ENCODE measurements around the gene RPS15. TPM values are rescaled to one million over a fixed set of nuclear protein-coding genes. Genes with fewer than 3 reads are reported as not detected.

Gene RPS15
- total and polyA plus RNA-seq, 2 of the 13 experiments (the other 11 are each of a cell fraction or from before 2014, with no cell fraction given) = 695 to 1,411 TPM

DNA sequence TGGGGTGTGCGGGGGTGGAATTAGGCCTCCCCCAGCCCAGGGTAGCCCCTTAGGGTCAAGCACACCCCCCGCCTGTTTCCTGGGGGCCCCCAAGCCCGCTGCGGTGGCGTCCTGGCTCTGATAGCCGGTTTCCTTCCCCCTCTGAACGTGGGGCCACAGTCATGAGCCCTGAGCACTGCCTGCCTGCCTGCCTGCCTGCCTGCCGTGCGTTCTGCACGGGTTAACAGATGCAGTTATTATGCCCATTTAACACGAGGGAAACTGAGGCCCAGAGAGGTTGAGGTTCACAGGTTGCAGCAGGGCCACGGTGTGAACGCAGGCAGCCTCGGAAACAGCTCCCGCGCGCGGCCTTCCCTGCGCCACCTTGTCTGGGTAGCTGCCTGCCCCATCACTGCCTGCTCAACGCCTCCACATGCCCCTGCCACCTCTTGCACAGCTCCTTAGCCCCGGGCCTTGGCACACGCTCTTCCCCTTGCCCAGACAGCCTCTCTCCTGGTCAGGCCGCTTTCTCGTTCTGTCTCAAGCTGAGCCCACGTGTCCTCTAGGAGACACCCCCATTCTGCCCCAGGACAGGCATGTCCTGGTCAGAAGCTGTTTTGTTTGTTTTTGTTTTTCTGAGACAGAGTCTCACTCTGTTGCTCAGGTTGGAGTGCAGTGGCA is 35.7 kb upstream of the RPS15 start (continued):
- TF ChIP-seq, protein P1, sequence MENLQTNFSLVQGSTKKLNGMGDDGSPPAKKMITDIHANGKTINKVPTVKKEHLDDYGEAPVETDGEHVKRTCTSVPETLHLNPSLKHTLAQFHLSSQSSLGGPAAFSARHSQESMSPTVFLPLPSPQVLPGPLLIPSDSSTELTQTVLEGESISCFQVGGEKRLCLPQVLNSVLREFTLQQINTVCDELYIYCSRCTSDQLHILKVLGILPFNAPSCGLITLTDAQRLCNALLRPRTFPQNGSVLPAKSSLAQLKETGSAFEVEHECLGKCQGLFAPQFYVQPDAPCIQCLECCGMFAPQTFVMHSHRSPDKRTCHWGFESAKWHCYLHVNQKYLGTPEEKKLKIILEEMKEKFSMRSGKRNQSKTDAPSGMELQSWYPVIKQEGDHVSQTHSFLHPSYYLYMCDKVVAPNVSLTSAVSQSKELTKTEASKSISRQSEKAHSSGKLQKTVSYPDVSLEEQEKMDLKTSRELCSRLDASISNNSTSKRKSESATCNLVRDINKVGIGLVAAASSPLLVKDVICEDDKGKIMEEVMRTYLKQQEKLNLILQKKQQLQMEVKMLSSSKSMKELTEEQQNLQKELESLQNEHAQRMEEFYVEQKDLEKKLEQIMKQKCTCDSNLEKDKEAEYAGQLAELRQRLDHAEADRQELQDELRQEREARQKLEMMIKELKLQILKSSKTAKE (CRISPR knock-in tag; IDR thresholded peaks at IDR 0.05; ENCODE audit: borderline replicate concordance) = no peak
- TF ChIP-seq, protein P2, sequence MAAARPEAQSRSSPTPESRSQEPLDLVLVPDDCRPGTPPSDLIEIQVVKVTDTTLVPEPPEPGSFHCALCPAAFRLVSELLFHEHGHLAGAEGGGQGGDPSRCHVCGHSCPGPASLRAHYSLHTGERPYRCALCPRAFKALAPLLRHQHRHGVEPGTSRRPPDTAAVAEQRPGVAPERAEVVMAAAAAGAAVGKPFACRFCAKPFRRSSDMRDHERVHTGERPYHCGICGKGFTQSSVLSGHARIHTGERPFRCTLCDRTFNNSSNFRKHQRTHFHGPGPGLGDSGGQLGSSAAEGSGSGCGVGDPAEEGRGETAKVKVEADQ (CRISPR knock-in tag; IDR thresholded peaks at IDR 0.05; ENCODE audit: borderline replicate concordance) = peak; percentile 52; the same call in 1 of the 2 replicates
- TF ChIP-seq SIX1 (CRISPR knock-in tag; IDR thresholded peaks at IDR 0.05; ENCODE audit: borderline replicate concordance) = no peak
- TF ChIP-seq ZNF274 (CRISPR knock-in tag; IDR thresholded peaks at IDR 0.05) = no peak
- TF ChIP-seq ZNF879 (CRISPR knock-in tag; IDR thresholded peaks at IDR 0.05) = no peak
- no peak for TF ChIP-seq NBN (conservative IDR thresholded peaks at IDR 0.05)
- TF ChIP-seq, protein P3, sequence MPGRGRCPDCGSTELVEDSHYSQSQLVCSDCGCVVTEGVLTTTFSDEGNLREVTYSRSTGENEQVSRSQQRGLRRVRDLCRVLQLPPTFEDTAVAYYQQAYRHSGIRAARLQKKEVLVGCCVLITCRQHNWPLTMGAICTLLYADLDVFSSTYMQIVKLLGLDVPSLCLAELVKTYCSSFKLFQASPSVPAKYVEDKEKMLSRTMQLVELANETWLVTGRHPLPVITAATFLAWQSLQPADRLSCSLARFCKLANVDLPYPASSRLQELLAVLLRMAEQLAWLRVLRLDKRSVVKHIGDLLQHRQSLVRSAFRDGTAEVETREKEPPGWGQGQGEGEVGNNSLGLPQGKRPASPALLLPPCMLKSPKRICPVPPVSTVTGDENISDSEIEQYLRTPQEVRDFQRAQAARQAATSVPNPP (CRISPR knock-in tag; IDR thresholded peaks at IDR 0.05) = no peak
- peak; percentile 31; the same call in 1 of the 2 replicates for TF ChIP-seq KDM2A (CRISPR knock-in tag; IDR thresholded peaks at IDR 0.05; ENCODE audit: borderline replicate concordance, low read depth)
- TF ChIP-seq ZNF143 (CRISPR knock-in tag; IDR thresholded peaks at IDR 0.05) = no peak
- no peak for TF ChIP-seq NCOA2 (CRISPR knock-in tag; IDR thresholded peaks at IDR 0.05)
- peak; percentile 39 for TF ChIP-seq ZNF781 (CRISPR knock-in tag; IDR thresholded peaks at IDR 0.05; ENCODE audit: borderline replicate concordance, not compliant biosample characterization)
- TF ChIP-seq NR3C1 (CRISPR knock-in tag; IDR thresholded peaks at IDR 0.05) = no peak
- no peak for TF ChIP-seq RARG (CRISPR knock-in tag; IDR thresholded peaks at IDR 0.05; ENCODE audit: low read depth)
- TF ChIP-seq ZNF674 (CRISPR knock-in tag; IDR thresholded peaks at IDR 0.05; ENCODE audit: low read depth) = no peak
- TF ChIP-seq, protein P4, sequence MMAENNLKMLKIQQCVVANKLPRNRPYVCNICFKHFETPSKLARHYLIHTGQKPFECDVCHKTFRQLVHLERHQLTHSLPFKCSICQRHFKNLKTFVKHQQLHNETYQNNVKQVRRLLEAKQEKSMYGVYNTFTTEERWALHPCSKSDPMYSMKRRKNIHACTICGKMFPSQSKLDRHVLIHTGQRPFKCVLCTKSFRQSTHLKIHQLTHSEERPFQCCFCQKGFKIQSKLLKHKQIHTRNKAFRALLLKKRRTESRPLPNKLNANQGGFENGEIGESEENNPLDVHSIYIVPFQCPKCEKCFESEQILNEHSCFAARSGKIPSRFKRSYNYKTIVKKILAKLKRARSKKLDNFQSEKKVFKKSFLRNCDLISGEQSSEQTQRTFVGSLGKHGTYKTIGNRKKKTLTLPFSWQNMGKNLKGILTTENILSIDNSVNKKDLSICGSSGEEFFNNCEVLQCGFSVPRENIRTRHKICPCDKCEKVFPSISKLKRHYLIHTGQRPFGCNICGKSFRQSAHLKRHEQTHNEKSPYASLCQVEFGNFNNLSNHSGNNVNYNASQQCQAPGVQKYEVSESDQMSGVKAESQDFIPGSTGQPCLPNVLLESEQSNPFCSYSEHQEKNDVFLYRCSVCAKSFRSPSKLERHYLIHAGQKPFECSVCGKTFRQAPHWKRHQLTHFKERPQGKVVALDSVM (CRISPR knock-in tag; IDR thresholded peaks at IDR 0.05) = no peak
- TF ChIP-seq ZNF776 (CRISPR knock-in tag; IDR thresholded peaks at IDR 0.05) = no peak
- TF ChIP-seq, protein P5, sequence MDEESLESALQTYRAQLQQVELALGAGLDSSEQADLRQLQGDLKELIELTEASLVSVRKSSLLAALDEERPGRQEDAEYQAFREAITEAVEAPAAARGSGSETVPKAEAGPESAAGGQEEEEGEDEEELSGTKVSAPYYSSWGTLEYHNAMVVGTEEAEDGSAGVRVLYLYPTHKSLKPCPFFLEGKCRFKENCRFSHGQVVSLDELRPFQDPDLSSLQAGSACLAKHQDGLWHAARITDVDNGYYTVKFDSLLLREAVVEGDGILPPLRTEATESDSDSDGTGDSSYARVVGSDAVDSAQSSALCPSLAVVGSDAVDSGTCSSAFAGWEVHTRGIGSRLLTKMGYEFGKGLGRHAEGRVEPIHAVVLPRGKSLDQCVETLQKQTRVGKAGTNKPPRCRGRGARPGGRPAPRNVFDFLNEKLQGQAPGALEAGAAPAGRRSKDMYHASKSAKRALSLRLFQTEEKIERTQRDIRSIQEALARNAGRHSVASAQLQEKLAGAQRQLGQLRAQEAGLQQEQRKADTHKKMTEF (CRISPR knock-in tag; IDR thresholded peaks at IDR 0.05) = no peak
- TF ChIP-seq ZNF292 (CRISPR knock-in tag; IDR thresholded peaks at IDR 0.05; ENCODE audit: borderline replicate concordance, low read depth) = no peak
- 0 out of 2 replicates have a peak, but pooled peaks have one; percentile 34 for TF ChIP-seq ZBTB38 (CRISPR knock-in tag; IDR thresholded peaks at IDR 0.05)
- TF ChIP-seq HNRNPLL (IDR thresholded peaks at IDR 0.05; ENCODE audit: low read depth, low read length, poor library complexity, severe bottlenecking) = no peak
- no peak for TF ChIP-seq CEBPG (CRISPR knock-in tag; IDR thresholded peaks at IDR 0.05)
